ENCODE data around the gene ATG10.

- TF ChIP-seq CTCF (IDR thresholded peaks at IDR 0.05) (no peak), POLR2A (IDR thresholded peaks at IDR 0.05) (no peak)
These were observed 47.7 kb downstream of the ATG10 start for GRCh38 chr5:82019342-82020138.

Data from heart left ventricle (tissue), 13 donors.